Loucy (cell line): Measurements from ENCODE around the gene LKAAEAR1.

Source experiments
- CTCF ChIP-seq: fragments of 200-600 bp; sonication (generic); conservative IDR thresholded peaks from 2 replicates; pipeline ENCODE4 v1.5.1; 2014; ENCODE audit warnings: mild to moderate bottlenecking, antibody characterized with exemption, low read length
- EZH2phosphoT487 ChIP-seq: fragments of 200-600 bp; IDR thresholded peaks from 2 replicates; pipeline ENCODE4 v1.6.1; 2018; ENCODE audit warnings: antibody characterized with exemption, mild to moderate bottlenecking, moderate library complexity, borderline replicate concordance

GRCh38 chr20:64063389-64064144, 20.6 kb downstream of the LKAAEAR1 start:
- TF ChIP-seq CTCF, result no peak
- TF ChIP-seq EZH2phosphoT487, result no peak
